HepG2 (cell line): Measurements from ENCODE around the gene NAV1. TPM values are rescaled to one million over a fixed set of nuclear protein-coding genes. Genes with fewer than 3 reads are reported as not detected.

Experiments
- ATAC-seq: fragments of 200-7000 bp; cut with Tn5 transposase; 3 replicates; pipeline ENCODE4 v1.9.1; 2020; ENCODE audit warnings: mild to moderate bottlenecking, moderate library complexity
- BruUV-seq: library from RNA; stranded (reverse); fragments of 400-500 nt; replicated peaks from 2 replicates; lab custom pipeline; 2021; lab: Mats Ljungman, UMichigan
- CTCF ChIA-PET: fragments of 300-600 bp; formaldehyde crosslinking; extraction: SDS; loops from one replicate; lab custom pipeline; 2021; ENCODE audit warnings: low total read pairs, inconsistent platforms, low intra/inter-chr PET ratio; lab: Yijun Ruan, JAX
- POLR2A ChIA-PET: fragments of 350-600 bp; sonication (Branson Sonifier 250); formaldehyde crosslinking; loops from one replicate; lab custom pipeline; 2020; ENCODE audit warnings: antibody characterized with exemption, inconsistent platforms; lab: Yijun Ruan, JAX
- DNase-seq: peaks from one replicate; pipeline ENCODE4 v3.0.0-alpha.2; 2015; ENCODE audit warnings: low spot score
- FAIRE-seq: peaks from 3 replicates; lab custom pipeline; 2011; peaks lifted over from hg19 to GRCh38; lab: Jason Lieb, UNC
- H2AFZ ChIP-seq: one replicate; pipeline ENCODE4 v1.6.1; 2011; ENCODE audit warnings: low read length, inconsistent platforms
- H3K27ac ChIP-seq: fragments of 300-600 bp; 3 replicates; pipeline ENCODE4 v1.8.0; 2011; ENCODE audit warnings: mixed run types, mild to moderate bottlenecking, mixed read lengths, low read length, inconsistent platforms; ENCODE audit not compliant: insufficient read depth; ENCODE audit errors: extremely low read length
- H3K27me3 ChIP-seq, 2 experiments: fragments of 200-600 bp in 1 of 2; 2 replicates in 1 of 2; 3 replicates in 1 of 2; pipeline versions ENCODE4 v1.6.0 to v1.8.0; 2011; ENCODE audit warnings: low read length in 2 of 2, mild to moderate bottlenecking in 2 of 2, moderate library complexity in 2 of 2, inconsistent platforms in 1 of 2; ENCODE audit not compliant: insufficient read depth in 2 of 2, control insufficient read depth in 1 of 2
- H3K36me3 ChIP-seq, 2 experiments: fragments of 200-600 bp in 1 of 2; replicated peaks in 1 of 2; 2 replicates in 1 of 2; 3 replicates in 1 of 2; pipeline versions ENCODE4 v1.5.1 to v1.8.0; 2011; ENCODE audit warnings: low read length in 2 of 2, inconsistent platforms in 1 of 2; ENCODE audit not compliant: insufficient read depth in 2 of 2, control insufficient read depth in 1 of 2
- H3K4me1 ChIP-seq: 2 replicates; pipeline ENCODE4 v1.5.1; 2012; ENCODE audit warnings: low read length, inconsistent platforms; ENCODE audit not compliant: insufficient read depth
- H3K4me2 ChIP-seq: 2 replicates; pipeline ENCODE4 v1.6.0; 2011; ENCODE audit warnings: low read depth, low read length, inconsistent platforms
- H3K4me3 ChIP-seq, 3 experiments: fragments of 200-600 bp in 1 of 3; sonication (generic), shearing (Covaris generic) in 1 of 3; replicated peaks in 1 of 3; 2 replicates each; pipeline ENCODE4 v1.5.1; 2011 to 2016; ENCODE audit warnings: low read length in 3 of 3, inconsistent platforms in 2 of 3, low read depth in 2 of 3, mild to moderate bottlenecking in 2 of 3, control low read depth in 1 of 3, mixed read lengths in 1 of 3; ENCODE audit not compliant: insufficient read depth in 1 of 3
- H3K79me2 ChIP-seq: one replicate; pipeline ENCODE4 v1.6.1; 2011; ENCODE audit warnings: low read length, inconsistent platforms; ENCODE audit not compliant: insufficient read depth
- H3K9ac ChIP-seq: 2 replicates; pipeline ENCODE4 v1.6.0; 2011; ENCODE audit warnings: mild to moderate bottlenecking, low read depth, low read length, inconsistent platforms; ENCODE audit not compliant: insufficient read depth
- H3K9me3 ChIP-seq: 2 replicates; pipeline ENCODE4 v1.5.1; 2012; ENCODE audit warnings: mild to moderate bottlenecking, low read length
- H4K20me1 ChIP-seq: 2 replicates; pipeline ENCODE4 v1.6.0; 2011; ENCODE audit warnings: inconsistent platforms, mild to moderate bottlenecking, low read length, moderate library complexity; ENCODE audit not compliant: insufficient read depth
- ARNTL ChIP-seq: sonication (generic); formaldehyde crosslinking; IDR thresholded peaks from 2 replicates; pipeline ENCODE4 v1.4.0; 2020; ENCODE audit warnings: mild to moderate bottlenecking, missing genetic modification reagents
- NFIB ChIP-seq: sonication (generic); formaldehyde crosslinking; IDR thresholded peaks from 2 replicates; pipeline ENCODE4 v1.9.0; 2021; ENCODE audit warnings: missing genetic modification reagents, mild to moderate bottlenecking, borderline replicate concordance
- RORA ChIP-seq: sonication (generic); formaldehyde crosslinking; IDR thresholded peaks from 2 replicates; pipeline ENCODE4 v1.5.0; 2020; ENCODE audit warnings: mild to moderate bottlenecking, missing genetic modification reagents, moderate library complexity
- ZNF512B ChIP-seq: sonication (generic); formaldehyde crosslinking; IDR thresholded peaks from 2 replicates; pipeline ENCODE4 v1.5.1; 2020; ENCODE audit warnings: missing genetic modification reagents, mild to moderate bottlenecking, borderline replicate concordance
- ZNF883 ChIP-seq: sonication (generic); formaldehyde crosslinking; IDR thresholded peaks from 2 replicates; pipeline ENCODE4 v1.5.1; 2020; ENCODE audit warnings: mild to moderate bottlenecking, missing genetic modification reagents; ENCODE audit errors: not compliant biosample characterization
- WGBS: methylation state at CpG from one replicate; pipeline ENCODE4 v1.1.6; 2017; ENCODE audit warnings: low lambda C conversion rate; 5-methylcytosine and 5-hydroxymethylcytosine counted together
- in situ Hi-C: cut with HindIII; loops from 2 replicates; pipeline ENCODE4 v1.10.0; 2017; ENCODE audit warnings: low pct_unique_long_range_greater_than_20kb; ENCODE audit not compliant: extremely low pct_ligation_motif_present
- intact Hi-C: fragments of 100-400 bp; cut with micrococcal nuclease; formaldehyde crosslinking; loops from one replicate; pipeline ENCODE4 v1.10.0; 2022; ENCODE audit not compliant: unreplicated experiment
- polyA plus RNA-seq, 8 experiments: library from polyadenylated mRNA; depleted of rRNA in 3 of 8; stranded (reverse) in 7 of 8; unstranded in 1 of 8; fragments of >200 nt; fragmentation: Illumina TruSeq in 4 of 8; extraction: Trizol in 4 of 8; gene quantifications; 2 replicates each; pipeline versions ENCODE4 v1.2.1 to v1.2.3, GENCODE V29; 2011 to 2016; ENCODE audit warnings: low read depth in 4 of 8, missing spikeins in 1 of 8, mixed read lengths in 1 of 8; ENCODE audit not compliant: insufficient read depth in 1 of 8
- total RNA-seq, 5 experiments: library from RNA; depleted of rRNA; stranded (reverse); fragments of >200 nt; fragmentation: Illumina TruSeq; extraction: Trizol; gene quantifications; 2 replicates each; pipeline ENCODE4 v1.2.3, GENCODE V29; 2016; ENCODE audit warnings: low read depth in 1 of 5
- TF ChIP-seq, protein P1 (sequence below): sonication (generic); formaldehyde crosslinking; IDR thresholded peaks from 2 replicates; pipeline ENCODE4 v1.9.0; 2021; ENCODE audit warnings: missing genetic modification reagents, mild to moderate bottlenecking, borderline replicate concordance

The NAV1 gene
- total and polyA plus RNA-seq, 2 of the 13 experiments (the other 11 are each of a cell fraction or from before 2014, with no cell fraction given), result not detected

GRCh38 chr1:201533836-201534235 is 5.1 kb upstream of the NAV1 start:
- H2AFZ ChIP-seq, result no peak overlapping the region
- intact Hi-C loops, result no loop called here
- H3K79me2 ChIP-seq, result no peaks in the 10 kb centered on the region
- no peak overlapping the region for H3K9ac ChIP-seq
- H3K27me3 ChIP-seq, result peaks cover 9 to 57% of the 10 kb centered on the region in 2 experiments
- no peaks in the 10 kb centered on the region for H4K20me1 ChIP-seq
- H3K36me3 ChIP-seq, result no peaks in the 10 kb centered on the region
- H3K9me3 ChIP-seq, result no peaks in the 10 kb centered on the region
- in situ Hi-C loops, result no loop called here
- no peak overlapping the region for H3K4me3 ChIP-seq
- DNase-seq, result no peak
- H3K4me2 ChIP-seq, result no peak overlapping the region
- POLR2A ChIA-PET, result no interaction called here
- WGBS, result 8% methylated on average over 3 of the region's 4 CpGs
- TF ChIP-seq NFIB (CRISPR knock-in tag) (no peak), ZNF512B (no peak), ZNF883 (CRISPR knock-in tag) (no peak), ARNTL (no peak), RORA (CRISPR knock-in tag) (no peak)
- TF ChIP-seq, protein P1, sequence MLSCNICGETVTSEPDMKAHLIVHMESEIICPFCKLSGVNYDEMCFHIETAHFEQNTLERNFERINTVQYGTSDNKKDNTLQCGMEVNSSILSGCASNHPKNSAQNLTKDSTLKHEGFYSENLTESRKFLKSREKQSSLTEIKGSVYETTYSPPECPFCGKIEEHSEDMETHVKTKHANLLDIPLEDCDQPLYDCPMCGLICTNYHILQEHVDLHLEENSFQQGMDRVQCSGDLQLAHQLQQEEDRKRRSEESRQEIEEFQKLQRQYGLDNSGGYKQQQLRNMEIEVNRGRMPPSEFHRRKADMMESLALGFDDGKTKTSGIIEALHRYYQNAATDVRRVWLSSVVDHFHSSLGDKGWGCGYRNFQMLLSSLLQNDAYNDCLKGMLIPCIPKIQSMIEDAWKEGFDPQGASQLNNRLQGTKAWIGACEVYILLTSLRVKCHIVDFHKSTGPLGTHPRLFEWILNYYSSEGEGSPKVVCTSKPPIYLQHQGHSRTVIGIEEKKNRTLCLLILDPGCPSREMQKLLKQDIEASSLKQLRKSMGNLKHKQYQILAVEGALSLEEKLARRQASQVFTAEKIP, result no peak
- no peak overlapping the region for H3K27ac ChIP-seq
- peaks cover 6% of the 10 kb centered on the region; the same call in 1 of the 2 replicates for H3K4me1 ChIP-seq
- no peak; the same call in 2 of the 3 replicates for ATAC-seq
- no peak for FAIRE-seq
- no TSS peak for BruUV-seq
- CTCF ChIA-PET, result no interaction called here
